Measurements from ENCODE around the gene CACNG3. TPM values are rescaled to one million over a fixed set of nuclear protein-coding genes. Genes with fewer than 3 reads are reported as not detected.
"Not testable (repeated sequence)": the region's sequence is repeated elsewhere in the genome, so short reads cannot be mapped to it uniquely, and the experiment has no call there.

Gene CACNG3
- total RNA-seq, 4 donors from 2014 or later: not detected

DNA sequence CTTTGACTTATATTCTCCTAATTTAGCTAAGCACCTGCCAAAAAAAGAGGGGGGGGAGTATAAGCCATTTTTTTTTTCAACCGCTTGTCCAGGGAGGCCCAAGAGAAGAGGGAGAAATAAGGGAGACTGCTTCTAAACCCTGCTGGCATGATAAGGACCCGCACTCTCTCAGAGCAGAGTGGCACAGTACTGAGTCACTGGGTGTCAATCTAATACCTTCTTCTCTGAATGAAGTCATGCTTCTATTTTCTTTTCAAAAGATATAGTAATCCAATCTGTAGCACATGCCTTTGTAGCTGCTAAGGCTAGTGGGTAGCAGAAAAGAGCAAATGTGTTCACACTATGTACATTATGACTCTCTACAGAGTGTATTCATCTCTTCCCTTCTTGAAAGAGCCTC lies 34.9 kb upstream of the CACNG3 start:
- TF ChIP-seq, protein P1, sequence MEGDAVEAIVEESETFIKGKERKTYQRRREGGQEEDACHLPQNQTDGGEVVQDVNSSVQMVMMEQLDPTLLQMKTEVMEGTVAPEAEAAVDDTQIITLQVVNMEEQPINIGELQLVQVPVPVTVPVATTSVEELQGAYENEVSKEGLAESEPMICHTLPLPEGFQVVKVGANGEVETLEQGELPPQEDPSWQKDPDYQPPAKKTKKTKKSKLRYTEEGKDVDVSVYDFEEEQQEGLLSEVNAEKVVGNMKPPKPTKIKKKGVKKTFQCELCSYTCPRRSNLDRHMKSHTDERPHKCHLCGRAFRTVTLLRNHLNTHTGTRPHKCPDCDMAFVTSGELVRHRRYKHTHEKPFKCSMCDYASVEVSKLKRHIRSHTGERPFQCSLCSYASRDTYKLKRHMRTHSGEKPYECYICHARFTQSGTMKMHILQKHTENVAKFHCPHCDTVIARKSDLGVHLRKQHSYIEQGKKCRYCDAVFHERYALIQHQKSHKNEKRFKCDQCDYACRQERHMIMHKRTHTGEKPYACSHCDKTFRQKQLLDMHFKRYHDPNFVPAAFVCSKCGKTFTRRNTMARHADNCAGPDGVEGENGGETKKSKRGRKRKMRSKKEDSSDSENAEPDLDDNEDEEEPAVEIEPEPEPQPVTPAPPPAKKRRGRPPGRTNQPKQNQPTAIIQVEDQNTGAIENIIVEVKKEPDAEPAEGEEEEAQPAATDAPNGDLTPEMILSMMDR (IDR thresholded peaks at IDR 0.05): no peak
- no peak for DNase-seq (ENCODE audit: low spot score)
- no peak for ATAC-seq (ENCODE audit: low FRiP score)

DNA sequence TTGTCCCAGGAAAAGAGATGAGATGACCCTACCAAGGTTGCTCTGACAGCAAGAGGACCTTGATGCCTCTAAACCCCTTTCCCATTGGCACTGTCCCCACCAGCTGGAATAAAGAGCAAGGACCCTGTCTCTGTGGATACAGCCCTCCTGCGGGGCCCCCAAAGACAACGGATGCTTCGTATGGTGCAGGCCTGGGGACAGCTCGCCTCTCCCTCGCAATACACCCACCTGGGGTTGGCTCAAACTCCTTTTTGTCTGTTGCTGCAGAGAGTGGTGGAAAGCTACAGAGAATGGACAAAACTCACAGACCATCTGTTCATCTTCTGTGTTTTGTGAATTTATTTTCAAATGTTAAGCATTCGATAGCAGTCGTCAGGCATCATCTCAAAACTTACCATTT lies 27.6 kb upstream of the CACNG3 start:
- TF ChIP-seq, protein P1 (IDR thresholded peaks at IDR 0.05): no peak
- DNase-seq (ENCODE audit: low spot score) (no peak), ATAC-seq (ENCODE audit: low FRiP score) (no peak)

- no peak for ATAC-seq (ENCODE audit: low FRiP score)
Measured at GRCh38 chr16:24232936-24233335, 23.2 kb upstream of the CACNG3 start.

DNA sequence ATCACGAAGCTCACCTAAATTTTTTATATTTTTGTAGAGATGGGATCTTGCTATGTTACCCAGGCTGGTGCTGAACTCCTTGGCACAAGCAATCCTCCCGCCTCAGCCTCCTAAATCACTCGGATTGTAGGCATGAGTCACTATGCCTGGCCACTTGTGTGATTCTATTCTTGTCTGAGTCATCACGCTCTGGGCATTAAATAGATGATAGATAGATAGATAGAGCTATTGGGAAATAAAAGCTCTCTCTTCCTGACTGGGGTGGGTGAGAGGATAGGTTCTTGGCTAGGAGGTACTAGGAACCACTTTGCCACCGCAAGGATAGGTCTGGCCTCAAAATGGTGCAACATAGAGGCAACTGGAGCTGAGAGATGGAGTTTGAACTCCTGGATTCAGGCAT lies 21.4 kb upstream of the CACNG3 start:
- TF ChIP-seq, protein P1 (IDR thresholded peaks at IDR 0.05): no peak
- ATAC-seq (ENCODE audit: low FRiP score): no peak
- DNase-seq (ENCODE audit: low spot score): no peak

More at GRCh38 chr16:24232936-24233335, 23.2 kb upstream of the CACNG3 start:
- no peak for DNase-seq (ENCODE audit: low spot score)
- TF ChIP-seq, protein P1 (IDR thresholded peaks at IDR 0.05): no peak

GRCh38 chr16:24235806-24236205 lies 20.3 kb upstream of the CACNG3 start:
- no peak for DNase-seq (ENCODE audit: low spot score)
- TF ChIP-seq, protein P1 (IDR thresholded peaks at IDR 0.05): no peak
- ATAC-seq (ENCODE audit: low FRiP score): no peak

DNA sequence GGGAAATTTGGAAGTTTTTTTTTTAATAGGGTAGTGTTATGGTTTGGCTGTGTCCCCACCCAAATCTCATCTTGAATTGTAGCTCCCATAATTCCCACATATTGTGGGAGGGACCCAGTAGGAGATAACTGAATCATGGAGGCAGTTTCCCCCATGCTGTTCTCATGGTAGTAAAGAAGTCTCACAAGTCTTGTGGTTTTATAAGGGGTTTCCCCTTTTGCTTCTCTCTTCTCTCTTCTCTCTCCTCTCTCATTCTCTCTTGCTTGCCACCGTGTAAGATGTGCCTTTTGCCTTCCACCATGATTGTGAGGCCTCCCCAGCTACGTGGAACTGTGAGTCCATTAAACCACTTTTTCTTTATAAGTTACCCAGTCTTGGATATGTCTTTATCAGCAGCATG lies 17.3 kb upstream of the CACNG3 start:
- DNase-seq (ENCODE audit: low spot score); ATAC-seq (ENCODE audit: low FRiP score): not testable (repeated sequence)

DNA sequence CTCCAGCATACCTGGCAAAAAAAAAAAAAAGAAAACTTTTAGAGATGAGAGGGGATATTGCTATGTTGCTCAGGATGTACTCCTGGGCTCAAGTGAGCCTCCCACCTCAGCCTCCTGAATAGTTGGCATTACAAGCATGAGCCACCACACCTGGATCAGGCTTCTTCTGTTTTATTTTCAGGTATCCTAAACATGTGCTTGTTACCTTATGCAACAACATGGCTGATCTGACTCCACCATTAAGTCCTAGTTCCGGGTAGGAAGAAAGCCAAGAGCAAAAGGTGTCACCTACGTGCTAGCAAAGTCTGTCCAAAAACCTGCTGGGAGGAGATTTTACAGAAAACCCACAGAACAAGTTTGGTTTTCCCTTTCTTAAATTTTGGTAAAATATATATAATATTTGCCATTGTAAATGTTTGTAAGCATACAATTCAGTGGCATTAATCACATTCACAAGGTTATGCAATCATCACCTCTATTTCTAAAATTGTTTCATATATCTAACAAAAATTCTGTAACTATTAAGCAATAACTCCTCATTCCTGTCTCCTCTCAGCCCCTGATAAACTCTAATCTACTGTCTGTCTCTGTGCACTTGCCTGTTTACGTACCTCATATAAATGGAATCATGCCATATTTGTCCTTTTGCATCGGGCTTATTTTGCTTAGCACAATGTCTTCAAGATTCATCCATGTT lies 9.1 kb upstream of the CACNG3 start:
- no peak for ATAC-seq (ENCODE audit: low FRiP score)

More for the DNA sequence above, 9.1 kb upstream of the CACNG3 start:
- no peak for DNase-seq (ENCODE audit: low spot score)
- TF ChIP-seq, protein P1 (IDR thresholded peaks at IDR 0.05): no peak

Measured in omental fat pad (tissue), 4 donors.